ENCODE results near the gene ABCA10. TPM values are rescaled to one million over a fixed set of nuclear protein-coding genes. Genes with fewer than 3 reads are reported as not detected.

The ABCA10 gene
- total RNA-seq, 1 experiment from 2014 or later: not detected

GRCh38 chr17:69134112-69134511, 94.5 kb downstream of the ABCA10 start:
- ChIA-PET POLR2A (no interaction called here), CTCF (no interaction called here)
- no peak for DNase-seq (ENCODE audit: low spot score)
- no peak; the same call in 1 of the 2 replicates for ATAC-seq
- TF ChIP-seq STAT6 (CRISPR knock-in tag; conservative IDR thresholded peaks at IDR 0.05; ENCODE audit: low read depth) (no peak), JUN (CRISPR knock-in tag; IDR thresholded peaks at IDR 0.05) (no peak), NFYB (CRISPR knock-in tag; conservative IDR thresholded peaks at IDR 0.05; ENCODE audit: low read depth) (no peak), PRRX2 (CRISPR knock-in tag; IDR thresholded peaks at IDR 0.05) (no peak), KAT7 (CRISPR knock-in tag; IDR thresholded peaks at IDR 0.05; ENCODE audit: borderline replicate concordance) (no peak), ETV6 (CRISPR knock-in tag; IDR thresholded peaks at IDR 0.05) (no peak), ZNF671 (CRISPR knock-in tag; IDR thresholded peaks at IDR 0.05) (no peak), USF2 (CRISPR knock-in tag; IDR thresholded peaks at IDR 0.05) (no peak), SP1 (CRISPR knock-in tag; conservative IDR thresholded peaks at IDR 0.05) (no peak), ERG (CRISPR knock-in tag; IDR thresholded peaks at IDR 0.05) (no peak), ATF2 (CRISPR knock-in tag; IDR thresholded peaks at IDR 0.05; ENCODE audit: borderline replicate concordance, low read depth) (no peak), CTCF (IDR thresholded peaks at IDR 0.05) (no peak), IRF2 (CRISPR knock-in tag; IDR thresholded peaks at IDR 0.05; ENCODE audit: borderline replicate concordance, low read depth) (no peak), SMAD4 (CRISPR knock-in tag; IDR thresholded peaks at IDR 0.05) (no peak), ZNF512 (CRISPR knock-in tag; IDR thresholded peaks at IDR 0.05; ENCODE audit: borderline replicate concordance) (no peak), CREB1 (CRISPR knock-in tag; IDR thresholded peaks at IDR 0.05) (no peak), ZNF232 (CRISPR knock-in tag; IDR thresholded peaks at IDR 0.05) (no peak), ZNF425 (CRISPR knock-in tag; conservative IDR thresholded peaks at IDR 0.05) (no peak)
- no peak overlapping the region; the same call in 1 of the 2 replicates for H3K27ac Mint-ChIP-seq
- no peaks in the 10 kb centered on the region for H3K36me3 Mint-ChIP-seq
- H3K27me3 Mint-ChIP-seq (ENCODE audit: low read depth): no peaks in the 10 kb centered on the region; the same call in 1 of the 2 replicates
- no peaks in the 10 kb centered on the region for H3K9me3 Mint-ChIP-seq
- H3K4me3 Mint-ChIP-seq: no peak overlapping the region
- peaks cover 6% of the 10 kb centered on the region; the same call in 1 of the 2 replicates for H3K4me1 Mint-ChIP-seq
